Osteoblast (primary cell): ENCODE measurements around the gene GSX1. TPM values are rescaled to one million over a fixed set of nuclear protein-coding genes. Genes with fewer than 3 reads are reported as not detected.
A peak's percentile ranks its signal among the peaks of the same experiment; 100 is the strongest.

Source experiments
- DNase-seq: peaks from one replicate; pipeline ENCODE4 v3.0.0; 2011; ENCODE audit warnings: low spot score, mixed read lengths; ENCODE audit not compliant: insufficient read length; ENCODE audit errors: missing footprints
- H2AFZ ChIP-seq: 2 replicates; pipeline ENCODE4 v1.6.0; 2011; ENCODE audit warnings: mild to moderate bottlenecking, low read length
- H3K27ac ChIP-seq: 2 replicates; pipeline ENCODE4 v1.5.1; 2011; ENCODE audit warnings: mild to moderate bottlenecking, low read depth, low read length, moderate library complexity
- H3K27me3 ChIP-seq: 2 replicates; pipeline ENCODE4 v1.6.0; 2012; ENCODE audit warnings: mild to moderate bottlenecking, control low read depth, inconsistent platforms, low read length, moderate library complexity; ENCODE audit not compliant: insufficient read depth
- H3K36me3 ChIP-seq: 2 replicates; pipeline ENCODE4 v1.5.1; 2011; ENCODE audit warnings: mild to moderate bottlenecking, low read length, control low read depth, moderate library complexity; ENCODE audit not compliant: insufficient read depth
- H3K4me1 ChIP-seq: 2 replicates; pipeline ENCODE4 v1.5.1; 2011; ENCODE audit warnings: mild to moderate bottlenecking, low read length, control low read depth, moderate library complexity; ENCODE audit not compliant: insufficient read depth
- H3K4me2 ChIP-seq: 2 replicates; pipeline ENCODE4 v1.6.0; 2011; ENCODE audit warnings: mild to moderate bottlenecking, low read length; ENCODE audit not compliant: insufficient read depth
- H3K4me3 ChIP-seq: fragments of 200-600 bp; sonication (generic); 3 replicates; pipeline ENCODE4 v1.5.1; 2012; ENCODE audit warnings: mild to moderate bottlenecking, low read length, inconsistent platforms; ENCODE audit not compliant: insufficient read depth
- H3K79me2 ChIP-seq: 2 replicates; pipeline ENCODE4 v1.6.0; 2012; ENCODE audit warnings: mild to moderate bottlenecking, low read length, control low read depth, inconsistent platforms; ENCODE audit not compliant: insufficient read depth
- H3K9me3 ChIP-seq: 2 replicates; pipeline ENCODE4 v1.5.1; 2011; ENCODE audit warnings: low read depth, low read length, control low read depth
- H4K20me1 ChIP-seq: 2 replicates; pipeline ENCODE4 v1.6.0; 2012; ENCODE audit warnings: mild to moderate bottlenecking, low read length, control low read depth; ENCODE audit not compliant: insufficient read depth
- CTCF ChIP-seq: IDR thresholded peaks from 2 replicates; pipeline ENCODE4 v1.5.1; 2011; ENCODE audit warnings: mild to moderate bottlenecking, low read depth, low read length, moderate library complexity; ENCODE audit errors: extremely low read depth
- total RNA-seq: library from RNA; depleted of rRNA; stranded (reverse); fragments of >200 nt; gene quantifications from 2 replicates; pipeline ENCODE4 v1.2.3, GENCODE V29; 2012

The GSX1 gene
- total RNA-seq, 1 donor, result not detected

GRCh38 chr13:27783111-27783510, 9.2 kb upstream of the GSX1 start:
- no peaks in the 10 kb centered on the region for H4K20me1 ChIP-seq
- TF ChIP-seq CTCF, result peak; percentile 24
- H3K36me3 ChIP-seq, result no peaks in the 10 kb centered on the region
- no peaks in the 10 kb centered on the region for H3K79me2 ChIP-seq
- H3K27me3 ChIP-seq, result peaks cover 18% of the 10 kb centered on the region
- no peak overlapping the region for H2AFZ ChIP-seq
- H3K9me3 ChIP-seq, result no peaks in the 10 kb centered on the region
- no peak overlapping the region for H3K4me3 ChIP-seq
- no peaks in the 10 kb centered on the region for H3K4me1 ChIP-seq
- DNase-seq, result no peak
- H3K27ac ChIP-seq, result no peak overlapping the region
- H3K4me2 ChIP-seq, result no peak overlapping the region

- Histone ChIP-seq H3K36me3 (no peaks in the 10 kb centered on the region), H3K4me1 (no peaks in the 10 kb centered on the region), H3K79me2 (no peaks in the 10 kb centered on the region), H3K4me3 (no peak overlapping the region), H3K9me3 (no peaks in the 10 kb centered on the region), H2AFZ (no peak overlapping the region), H4K20me1 (no peaks in the 10 kb centered on the region), H3K4me2 (no peak overlapping the region), H3K27me3 (peaks cover 55% of the 10 kb centered on the region), H3K27ac (no peak overlapping the region)
- DNase-seq, result no peak
- TF ChIP-seq CTCF, result no peak
Observed at GRCh38 chr13:27788271-27788670, 4.0 kb upstream of the GSX1 start.

- H2AFZ ChIP-seq, result no peak overlapping the region
- H3K27ac ChIP-seq, result no peak overlapping the region
- no peak for DNase-seq
- no peaks in the 10 kb centered on the region for H3K9me3 ChIP-seq
- H3K36me3 ChIP-seq, result no peaks in the 10 kb centered on the region
- peaks cover 60% of the 10 kb centered on the region for H3K27me3 ChIP-seq
- no peaks in the 10 kb centered on the region for H4K20me1 ChIP-seq
- H3K4me1 ChIP-seq, result no peaks in the 10 kb centered on the region
- H3K4me3 ChIP-seq, result no peak overlapping the region
- no peaks in the 10 kb centered on the region for H3K79me2 ChIP-seq
- TF ChIP-seq CTCF, result no peak
- no peak overlapping the region for H3K4me2 ChIP-seq
Observed at GRCh38 chr13:27789153-27789494, 3.2 kb upstream of the GSX1 start.

GRCh38 chr13:27789495-27790303, 2.6 kb upstream of the GSX1 start:
- H3K9me3 ChIP-seq, result no peaks in the 10 kb centered on the region
- no peak overlapping the region for H3K27ac ChIP-seq
- no peaks in the 10 kb centered on the region for H4K20me1 ChIP-seq
- H3K4me3 ChIP-seq, result no peak overlapping the region
- H3K4me1 ChIP-seq, result no peaks in the 10 kb centered on the region
- no peak overlapping the region for H2AFZ ChIP-seq
- TF ChIP-seq CTCF, result no peak
- H3K27me3 ChIP-seq, result peaks cover 64% of the 10 kb centered on the region
- H3K79me2 ChIP-seq, result no peaks in the 10 kb centered on the region
- no peak overlapping the region for H3K4me2 ChIP-seq
- DNase-seq, result no peak
- no peaks in the 10 kb centered on the region for H3K36me3 ChIP-seq
